DOHH2 (cell line): Measurements from ENCODE around the gene SCFD2.

ENCODE experiments used
- CTCF ChIP-seq: fragments of 200-600 bp; sonication (generic); IDR thresholded peaks from one replicate; pipeline ENCODE4 v1.5.1; 2014; ENCODE audit warnings: antibody characterized with exemption, mild to moderate bottlenecking, low read depth, low read length; ENCODE audit not compliant: poor library complexity, severe bottlenecking
- EZH2phosphoT487 ChIP-seq: fragments of 200-600 bp; sonication (generic); IDR thresholded peaks from 2 replicates; pipeline ENCODE4 v1.6.1; 2017; ENCODE audit warnings: borderline replicate concordance, mild to moderate bottlenecking, antibody characterized with exemption, low read length, moderate library complexity, mixed read lengths

- TF ChIP-seq CTCF: no peak
- TF ChIP-seq EZH2phosphoT487: no peak
These were observed 498.7 kb downstream of the SCFD2 start for GRCh38 chr4:52867163-52867562.
